Dermis lymphatic vessel endothelial cell (primary cell): ENCODE results near the gene SNX14. TPM values are rescaled to one million over a fixed set of nuclear protein-coding genes. Genes with fewer than 3 reads are reported as not detected.

Experiments used
- total RNA-seq: library from RNA; depleted of rRNA; stranded (reverse); fragments of >200 nt; gene quantifications from 2 replicates; pipeline ENCODE4 v1.2.1, GENCODE V29; 2014

Gene SNX14
- 136 and 148 TPM in 2 replicates for total RNA-seq

GRCh38 chr6:85593438-85594196, at the start of gene SNX14:
Gene SNX14, minus strand, starts transcription at chr6:85593858. Its CDS starts 140 bp downstream, at chr6:85593718.

GRCh38 chr6:85642774-85643536, 49.3 kb upstream of the SNX14 start, which contains the start of gene SYNCRIP:
Gene SYNCRIP, minus strand, starts transcription at chr6:85642886. Its CDS starts 1,447 bp downstream, at chr6:85641439.

Other genes with a start within 250 kb of the SNX14 start
- gene NT5E, start 143.8 kb downstream of the SNX14 start, total RNA-seq: 72.6 and 114 TPM in 2 replicates
- gene SYNCRIP, start 49.0 kb upstream of the SNX14 start, total RNA-seq: 56.6 and 77.6 TPM in 2 replicates